PC-3 (cell line): ENCODE measurements around the gene MBIP.

ENCODE experiments used
- EZH2 ChIP-seq: fragments of 300-600 bp; sonication (generic); IDR thresholded peaks from one replicate; pipeline ENCODE4 v1.6.1; 2017; ENCODE audit warnings: antibody characterized with exemption, mild to moderate bottlenecking, low read length; ENCODE audit not compliant: unreplicated experiment
- EZH2phosphoT487 ChIP-seq: fragments of 300-600 bp; sonication (generic); IDR thresholded peaks from 2 replicates; pipeline ENCODE4 v1.6.1; 2018; ENCODE audit warnings: mild to moderate bottlenecking, antibody characterized with exemption, low read length, borderline replicate concordance
- TF ChIP-seq, protein P1 (sequence below): fragments of 300-600 bp; sonication (generic); conservative IDR thresholded peaks from 2 replicates; pipeline ENCODE4 v1.5.1; 2017; ENCODE audit warnings: antibody characterized with exemption, low read depth, mild to moderate bottlenecking, low read length

DNA sequence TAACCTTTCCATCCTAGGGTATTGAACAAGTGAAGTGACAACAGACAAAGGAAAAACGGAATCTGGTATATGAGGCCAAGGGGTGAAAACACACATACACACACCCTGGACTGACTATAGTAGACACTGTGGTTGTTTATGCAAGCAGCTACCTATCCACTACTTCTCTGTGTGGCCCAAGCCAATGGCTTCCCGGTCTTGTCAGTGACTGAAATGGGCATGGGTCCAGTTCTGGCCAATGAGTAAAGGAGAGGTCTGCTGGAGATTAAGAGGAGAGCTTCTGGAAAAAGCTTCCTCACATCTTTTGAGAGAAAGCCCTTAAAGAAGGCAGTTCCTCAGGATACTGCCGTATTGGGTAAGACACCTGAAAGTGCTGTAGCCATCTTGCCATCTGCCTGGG, 19.3 kb downstream of the MBIP start:
- no peak for TF ChIP-seq EZH2
- TF ChIP-seq, protein P1, sequence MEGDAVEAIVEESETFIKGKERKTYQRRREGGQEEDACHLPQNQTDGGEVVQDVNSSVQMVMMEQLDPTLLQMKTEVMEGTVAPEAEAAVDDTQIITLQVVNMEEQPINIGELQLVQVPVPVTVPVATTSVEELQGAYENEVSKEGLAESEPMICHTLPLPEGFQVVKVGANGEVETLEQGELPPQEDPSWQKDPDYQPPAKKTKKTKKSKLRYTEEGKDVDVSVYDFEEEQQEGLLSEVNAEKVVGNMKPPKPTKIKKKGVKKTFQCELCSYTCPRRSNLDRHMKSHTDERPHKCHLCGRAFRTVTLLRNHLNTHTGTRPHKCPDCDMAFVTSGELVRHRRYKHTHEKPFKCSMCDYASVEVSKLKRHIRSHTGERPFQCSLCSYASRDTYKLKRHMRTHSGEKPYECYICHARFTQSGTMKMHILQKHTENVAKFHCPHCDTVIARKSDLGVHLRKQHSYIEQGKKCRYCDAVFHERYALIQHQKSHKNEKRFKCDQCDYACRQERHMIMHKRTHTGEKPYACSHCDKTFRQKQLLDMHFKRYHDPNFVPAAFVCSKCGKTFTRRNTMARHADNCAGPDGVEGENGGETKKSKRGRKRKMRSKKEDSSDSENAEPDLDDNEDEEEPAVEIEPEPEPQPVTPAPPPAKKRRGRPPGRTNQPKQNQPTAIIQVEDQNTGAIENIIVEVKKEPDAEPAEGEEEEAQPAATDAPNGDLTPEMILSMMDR: no peak
- TF ChIP-seq EZH2phosphoT487: no peak
